22Rv1 (cell line): ENCODE measurements around the gene IL17REL.

Source experiments
- H3K27ac ChIP-seq: fragments of 450-650 bp; 2 replicates; pipeline ENCODE4 v1.5.1; 2017
- ZFX ChIP-seq: fragments of 450-650 bp; IDR thresholded peaks from 2 replicates; pipeline ENCODE4 v1.6.1; 2017; ENCODE audit warnings: antibody characterized with exemption, borderline replicate concordance
- TF ChIP-seq, protein P1 (sequence below): fragments of 450-650 bp; IDR thresholded peaks from 2 replicates; pipeline ENCODE4 v1.5.1; 2017; ENCODE audit warnings: mild to moderate bottlenecking

IL17REL gene

DNA sequence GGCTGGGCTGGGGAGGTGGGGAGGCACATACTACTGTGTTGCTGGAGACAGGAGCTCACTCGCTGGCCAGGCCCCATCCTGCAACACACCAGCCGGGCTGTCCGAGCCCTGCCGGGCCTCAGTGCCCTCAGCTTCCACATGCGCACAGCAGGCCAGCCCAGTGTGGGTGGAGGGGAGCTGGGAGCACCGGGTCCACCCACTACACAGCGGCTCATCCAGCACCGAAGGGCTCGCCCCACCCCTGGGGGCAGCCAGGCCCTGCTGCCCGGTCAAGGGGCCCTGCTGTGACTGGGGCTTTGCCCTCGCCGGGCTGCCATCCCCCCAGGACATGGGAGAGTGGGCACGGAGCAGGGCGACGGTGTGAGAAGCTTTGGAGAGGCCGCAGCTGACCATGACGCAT lies 36.3 kb upstream of the IL17REL start:
- TF ChIP-seq, protein P1, sequence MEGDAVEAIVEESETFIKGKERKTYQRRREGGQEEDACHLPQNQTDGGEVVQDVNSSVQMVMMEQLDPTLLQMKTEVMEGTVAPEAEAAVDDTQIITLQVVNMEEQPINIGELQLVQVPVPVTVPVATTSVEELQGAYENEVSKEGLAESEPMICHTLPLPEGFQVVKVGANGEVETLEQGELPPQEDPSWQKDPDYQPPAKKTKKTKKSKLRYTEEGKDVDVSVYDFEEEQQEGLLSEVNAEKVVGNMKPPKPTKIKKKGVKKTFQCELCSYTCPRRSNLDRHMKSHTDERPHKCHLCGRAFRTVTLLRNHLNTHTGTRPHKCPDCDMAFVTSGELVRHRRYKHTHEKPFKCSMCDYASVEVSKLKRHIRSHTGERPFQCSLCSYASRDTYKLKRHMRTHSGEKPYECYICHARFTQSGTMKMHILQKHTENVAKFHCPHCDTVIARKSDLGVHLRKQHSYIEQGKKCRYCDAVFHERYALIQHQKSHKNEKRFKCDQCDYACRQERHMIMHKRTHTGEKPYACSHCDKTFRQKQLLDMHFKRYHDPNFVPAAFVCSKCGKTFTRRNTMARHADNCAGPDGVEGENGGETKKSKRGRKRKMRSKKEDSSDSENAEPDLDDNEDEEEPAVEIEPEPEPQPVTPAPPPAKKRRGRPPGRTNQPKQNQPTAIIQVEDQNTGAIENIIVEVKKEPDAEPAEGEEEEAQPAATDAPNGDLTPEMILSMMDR: no peak
- no peak for TF ChIP-seq ZFX

DNA sequence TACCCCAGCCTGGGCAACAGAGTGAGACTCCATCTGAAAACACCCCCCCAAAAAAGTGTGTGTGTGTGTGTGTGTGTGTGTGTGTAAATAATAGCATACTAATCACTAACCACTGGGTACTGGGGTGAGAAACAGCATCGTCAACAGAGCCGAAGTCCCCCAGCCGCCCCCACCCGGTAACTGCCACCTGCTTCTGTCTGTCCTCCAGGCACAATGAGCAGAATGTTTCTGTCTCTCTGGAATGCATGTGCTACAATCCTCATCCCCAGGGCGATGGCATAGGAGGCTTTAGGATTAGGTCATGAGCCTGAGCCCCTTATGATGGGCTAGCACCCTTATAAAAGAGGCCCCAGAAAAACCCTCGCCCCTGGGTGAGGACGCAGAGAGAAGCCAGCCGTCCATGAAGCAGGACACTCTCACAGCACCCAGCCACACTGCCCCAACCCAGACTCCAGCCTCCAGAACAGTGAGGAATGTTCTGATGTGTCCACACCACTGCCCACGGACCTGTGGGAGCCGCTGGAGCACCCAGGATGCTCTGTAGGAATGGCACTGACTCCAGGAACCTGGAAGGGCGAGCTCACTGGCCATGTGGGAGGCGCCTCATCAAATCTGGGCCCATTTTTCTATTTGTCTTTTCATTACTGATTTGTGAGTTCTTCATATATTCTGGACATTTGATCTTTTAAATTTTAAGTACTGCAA lies 35.6 kb upstream of the IL17REL start:
- TF ChIP-seq, protein P1: no peak
- no peak for TF ChIP-seq ZFX

More for the DNA sequence above, 36.3 kb upstream of the IL17REL start:
- no peak overlapping the region for H3K27ac ChIP-seq

DNA sequence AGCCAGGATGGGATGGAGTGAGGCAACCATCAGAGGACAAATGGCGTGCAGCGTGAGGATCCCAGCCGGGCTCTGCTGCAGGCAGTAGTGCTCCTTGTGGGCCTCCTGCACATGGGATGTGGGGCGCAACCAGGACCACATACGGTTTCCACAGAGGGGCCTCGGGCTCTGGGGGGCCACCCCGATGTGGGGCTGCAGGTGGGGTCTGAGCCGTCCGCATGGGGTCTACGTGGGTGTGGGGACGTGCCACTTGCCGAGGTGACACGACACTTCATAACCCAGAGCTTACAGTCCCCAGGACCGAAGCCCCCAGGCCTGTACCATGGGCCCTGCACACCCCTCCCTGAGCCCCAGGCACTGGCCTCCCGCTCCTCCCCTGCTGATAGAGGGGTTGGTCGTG lies 34.8 kb upstream of the IL17REL start:
- H3K27ac ChIP-seq: no peak overlapping the region
- no peak for TF ChIP-seq ZFX
- TF ChIP-seq, protein P1: no peak

More for the DNA sequence above, 35.6 kb upstream of the IL17REL start:
- no peak overlapping the region for H3K27ac ChIP-seq

DNA sequence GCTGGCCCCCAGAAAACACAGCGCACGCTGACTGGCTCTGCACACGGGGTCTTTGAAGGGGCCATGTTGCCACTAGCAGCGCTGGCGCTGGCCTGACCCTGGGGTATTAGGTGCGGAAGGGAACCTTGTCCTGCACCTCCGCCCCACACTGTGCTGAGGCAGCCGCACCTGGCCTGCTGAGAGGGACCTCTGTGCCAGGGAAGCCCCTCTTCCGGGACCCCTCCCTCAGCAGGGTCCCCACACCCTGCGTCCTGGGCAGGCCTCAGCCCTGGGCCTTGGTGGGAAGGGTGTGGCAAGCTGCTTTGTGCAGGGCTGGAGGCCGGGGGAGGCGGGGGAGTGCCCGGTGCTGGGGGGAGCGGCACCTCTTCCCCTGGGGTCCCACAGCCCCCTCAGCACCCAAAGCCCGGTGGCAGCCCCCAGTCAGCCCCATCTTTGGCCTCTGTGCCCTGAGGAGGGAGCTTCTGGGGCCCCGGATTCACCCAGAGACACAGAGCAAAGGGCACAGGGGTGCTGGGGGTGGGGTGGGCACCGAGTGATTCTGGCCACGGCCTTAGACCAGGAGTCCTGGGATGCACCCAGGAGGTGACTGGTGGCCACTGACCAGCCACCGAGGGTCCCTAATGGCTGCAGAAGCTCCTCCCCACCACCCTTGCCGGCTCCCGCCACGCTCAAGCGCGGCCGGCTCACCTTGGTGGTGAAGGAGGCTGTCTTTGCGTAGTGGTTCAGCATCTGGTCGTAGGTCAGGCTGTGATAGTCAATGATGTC lies 34.1 kb upstream of the IL17REL start:
- no peak for TF ChIP-seq ZFX
- TF ChIP-seq, protein P1: no peak
- no peak overlapping the region for H3K27ac ChIP-seq

DNA sequence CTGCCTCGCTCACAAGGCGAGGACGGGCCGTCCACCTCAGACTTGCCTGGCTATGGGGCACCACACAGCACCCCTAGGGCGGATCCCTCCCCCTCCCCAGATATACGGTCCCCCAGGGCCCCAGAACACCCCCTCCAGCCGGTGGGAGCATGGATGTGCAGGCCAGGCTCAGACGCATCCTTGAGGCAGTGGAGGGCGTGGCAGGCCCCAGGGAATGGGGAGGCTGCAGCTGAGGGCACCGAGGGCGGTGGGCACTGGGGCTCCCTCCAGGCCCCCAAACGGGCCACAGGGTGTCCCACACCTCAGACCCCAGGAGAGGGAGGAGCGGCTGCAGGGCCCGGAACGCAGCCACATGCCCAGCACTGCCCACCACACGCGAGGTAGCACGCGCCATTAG lies 33.5 kb upstream of the IL17REL start:
- no peak overlapping the region for H3K27ac ChIP-seq
- no peak for TF ChIP-seq ZFX
- TF ChIP-seq, protein P1: no peak

DNA sequence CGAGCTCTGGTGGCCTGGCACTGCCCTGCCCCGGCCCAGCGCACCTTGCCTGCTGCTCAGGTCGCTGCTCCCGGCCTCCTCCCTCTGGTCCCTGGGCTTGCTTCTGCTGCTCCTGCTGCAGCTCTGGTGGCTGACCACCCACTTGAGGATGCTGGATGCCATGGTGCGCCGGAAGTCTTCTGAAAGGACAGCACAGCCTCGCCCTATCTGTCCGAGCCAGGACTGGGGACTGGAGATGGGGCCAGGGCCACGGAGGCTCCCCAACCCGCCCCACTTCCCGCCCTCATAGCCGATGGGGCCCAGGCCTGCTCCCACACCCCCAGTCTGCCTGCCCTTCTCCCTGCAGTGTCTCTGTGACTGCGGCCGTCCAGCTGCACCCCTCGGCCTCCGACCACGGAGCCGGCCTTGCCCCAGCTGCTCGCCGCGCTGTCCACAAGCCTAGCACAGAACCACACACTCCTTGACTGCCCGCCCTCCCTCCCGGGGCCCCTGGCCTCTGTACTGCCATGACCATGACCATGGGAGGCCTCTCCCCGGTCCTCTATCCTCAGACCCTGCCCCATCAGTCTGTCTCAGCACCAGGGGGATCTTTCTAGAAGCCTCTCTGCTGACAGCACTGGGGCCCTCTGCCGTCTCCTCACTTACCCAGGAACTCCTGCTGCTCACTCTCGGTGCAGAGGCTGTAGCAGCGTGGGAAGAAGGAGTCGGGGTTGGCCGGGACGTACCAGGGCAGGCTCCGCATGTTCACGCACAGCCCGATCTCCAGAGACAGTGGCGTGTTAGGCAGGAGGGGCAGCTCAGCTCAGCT lies 32.9 kb upstream of the IL17REL start:
- TF ChIP-seq ZFX: no peak
- TF ChIP-seq, protein P1: no peak

More for the DNA sequence above, 32.9 kb upstream of the IL17REL start:
- H3K27ac ChIP-seq: peak overlapping the region; percentile 78; the same call in 1 of the 2 replicates
